Hepatocyte (in vitro differentiated cells): ENCODE data around the gene PLPP4. TPM values are rescaled to one million over a fixed set of nuclear protein-coding genes. Genes with fewer than 3 reads are reported as not detected.

Experiments
- DNase-seq: peaks from one replicate; pipeline ENCODE4 v3.0.0-alpha.2; 2016; ENCODE audit warnings: low spot score
- H2AFZ ChIP-seq: fragments of 200-600 bp; sonication (generic); 2 replicates; pipeline ENCODE4 v1.6.0; 2016; ENCODE audit warnings: antibody characterized with exemption, mild to moderate bottlenecking
- H3K27ac ChIP-seq: fragments of 200-600 bp; sonication (generic); 2 replicates; pipeline ENCODE4 v1.5.1; 2016; ENCODE audit warnings: mild to moderate bottlenecking
- H3K27me3 ChIP-seq: fragments of 200-600 bp; sonication (generic); 2 replicates; pipeline ENCODE4 v1.6.1; 2016
- H3K36me3 ChIP-seq: fragments of 200-600 bp; sonication (generic); replicated peaks from 2 replicates; pipeline ENCODE4 v1.5.1; 2016; ENCODE audit warnings: low read depth; ENCODE audit not compliant: insufficient read depth
- H3K4me1 ChIP-seq: fragments of 200-600 bp; sonication (generic); 2 replicates; pipeline ENCODE4 v1.5.1; 2016; ENCODE audit warnings: mild to moderate bottlenecking, moderate library complexity; ENCODE audit not compliant: insufficient read depth
- H3K4me2 ChIP-seq: fragments of 200-600 bp; sonication (generic); 2 replicates; pipeline ENCODE4 v1.6.0; 2016
- H3K4me3 ChIP-seq: fragments of 200-600 bp; sonication (generic); 2 replicates; pipeline ENCODE4 v1.5.1; 2016; ENCODE audit warnings: mild to moderate bottlenecking
- H3K79me2 ChIP-seq: fragments of 200-600 bp; sonication (generic); 2 replicates; pipeline ENCODE4 v1.6.0; 2017; ENCODE audit warnings: mild to moderate bottlenecking
- H3K9me2 ChIP-seq: fragments of 200-600 bp; sonication (generic); replicated peaks from 2 replicates; pipeline ENCODE4 v1.6.0; 2017; ENCODE audit warnings: mild to moderate bottlenecking; ENCODE audit not compliant: insufficient read depth
- H3K9me3 ChIP-seq: fragments of 200-600 bp; sonication (generic); 2 replicates; pipeline ENCODE4 v1.5.1; 2016; ENCODE audit warnings: low read depth, mild to moderate bottlenecking
- H4K20me1 ChIP-seq: fragments of 200-600 bp; sonication (generic); 2 replicates; pipeline ENCODE4 v1.6.0; 2016; ENCODE audit warnings: mild to moderate bottlenecking; ENCODE audit not compliant: insufficient read depth, poor library complexity, severe bottlenecking
- CTCF ChIP-seq: fragments of 200-600 bp; sonication (generic); IDR thresholded peaks from 2 replicates; pipeline ENCODE4 v1.5.1; 2016; ENCODE audit warnings: antibody characterized with exemption, mild to moderate bottlenecking; ENCODE audit not compliant: poor library complexity
- EZH2 ChIP-seq: fragments of 200-600 bp; sonication (generic); IDR thresholded peaks from 2 replicates; pipeline ENCODE4 v1.6.1; 2016; ENCODE audit warnings: antibody characterized with exemption, mild to moderate bottlenecking, borderline replicate concordance
- EZH2phosphoT487 ChIP-seq: fragments of 200-600 bp; sonication (generic); IDR thresholded peaks from one replicate; pipeline ENCODE4 v1.6.1; 2018; ENCODE audit warnings: antibody characterized with exemption, mild to moderate bottlenecking, low read depth, moderate library complexity; ENCODE audit not compliant: unreplicated experiment, severe bottlenecking
- WGBS: methylation state at CpG from one replicate; pipeline ENCODE4 v1.1.6; 2016; ENCODE audit warnings: low lambda C conversion rate; ENCODE audit errors: missing lambda C conversion rate; 5-methylcytosine and 5-hydroxymethylcytosine counted together
- polyA plus RNA-seq: library from polyadenylated mRNA; unstranded; fragments of >200 nt; fragmentation: Nextera tagmentation; extraction: Ambion mirVana; gene quantifications from 2 replicates; pipeline ENCODE4 v1.2.1, GENCODE V29; 2016
- total RNA-seq: library from RNA; depleted of rRNA; stranded (reverse); fragments of >200 nt; gene quantifications from 2 replicates; pipeline ENCODE4 v1.2.3, GENCODE V29; 2014

Gene PLPP4
- total and polyA plus RNA-seq, 2 experiments from 2014 or later, result 3.4 to 10.8 TPM

- Histone ChIP-seq H3K9me3 (no peaks in the 10 kb centered on the region), H3K27me3 (no peaks in the 10 kb centered on the region), H3K36me3 (no peaks in the 10 kb centered on the region), H3K27ac (no peak overlapping the region), H3K79me2 (no peaks in the 10 kb centered on the region), H4K20me1 (no peaks in the 10 kb centered on the region), H3K4me2 (no peak overlapping the region), H3K4me1 (no peaks in the 10 kb centered on the region), H3K4me3 (no peak overlapping the region), H3K9me2 (no peaks in the 10 kb centered on the region), H2AFZ (no peak overlapping the region)
- TF ChIP-seq CTCF, result no peak
- no peak for TF ChIP-seq EZH2phosphoT487
- no peak for TF ChIP-seq EZH2
- DNase-seq, result no peak
- WGBS, result 71% methylated on average over 2 of the region's 2 CpGs
Measured at GRCh38 chr10:120588311-120588710, 131.3 kb downstream of the PLPP4 start.

- H3K27ac ChIP-seq, result no peak overlapping the region
- 94% methylated on average over 2 of the region's 2 CpGs for WGBS
- no peak for DNase-seq
- H4K20me1 ChIP-seq, result no peaks in the 10 kb centered on the region
- H3K36me3 ChIP-seq, result no peaks in the 10 kb centered on the region
- H3K4me2 ChIP-seq, result no peak overlapping the region
- no peaks in the 10 kb centered on the region for H3K79me2 ChIP-seq
- H2AFZ ChIP-seq, result no peak overlapping the region
- H3K9me2 ChIP-seq, result no peaks in the 10 kb centered on the region
- no peak for TF ChIP-seq EZH2
- no peak for TF ChIP-seq EZH2phosphoT487
- no peak overlapping the region for H3K4me3 ChIP-seq
- H3K9me3 ChIP-seq, result no peaks in the 10 kb centered on the region
- no peaks in the 10 kb centered on the region for H3K27me3 ChIP-seq
- no peaks in the 10 kb centered on the region for H3K4me1 ChIP-seq
Measured at GRCh38 chr10:120593693-120594092, 136.7 kb downstream of the PLPP4 start.

GRCh38 chr10:120597902-120598301 lies 140.9 kb downstream of the PLPP4 start:
- Histone ChIP-seq H3K27me3 (no peaks in the 10 kb centered on the region), H3K4me3 (no peak overlapping the region), H3K36me3 (no peaks in the 10 kb centered on the region), H3K9me2 (no peaks in the 10 kb centered on the region), H2AFZ (no peak overlapping the region), H3K79me2 (no peaks in the 10 kb centered on the region), H3K9me3 (no peaks in the 10 kb centered on the region), H3K4me2 (no peak overlapping the region), H3K27ac (no peak overlapping the region), H4K20me1 (no peaks in the 10 kb centered on the region), H3K4me1 (no peaks in the 10 kb centered on the region)
- no peak for TF ChIP-seq CTCF
- no peak for TF ChIP-seq EZH2phosphoT487
- TF ChIP-seq EZH2, result no peak
- no peak for DNase-seq
- 90% methylated on average over 3 of the region's 3 CpGs for WGBS

GRCh38 chr10:120598386-120598785 lies 141.4 kb downstream of the PLPP4 start:
- Histone ChIP-seq H3K27me3 (no peaks in the 10 kb centered on the region), H4K20me1 (no peaks in the 10 kb centered on the region), H3K9me2 (no peaks in the 10 kb centered on the region), H3K4me3 (no peak overlapping the region), H3K79me2 (no peaks in the 10 kb centered on the region), H3K4me2 (no peak overlapping the region), H3K9me3 (no peaks in the 10 kb centered on the region), H2AFZ (no peak overlapping the region), H3K36me3 (no peaks in the 10 kb centered on the region), H3K4me1 (no peaks in the 10 kb centered on the region), H3K27ac (no peak overlapping the region)
- WGBS, result 68% methylated on average over 5 of the region's 5 CpGs
- DNase-seq, result no peak
- TF ChIP-seq EZH2phosphoT487 (no peak), EZH2 (no peak), CTCF (no peak)
